Duodenal mucosa (tissue), 2 donors: ENCODE measurements around the gene HELZ.
"Not testable (repeated sequence)": the region's sequence is repeated elsewhere in the genome, so short reads cannot be mapped to it uniquely, and the experiment has no call there.

Source experiments
- H3K27ac ChIP-seq: one replicate; pipeline ENCODE4 v1.7.0; 2013; ENCODE audit warnings: low read depth, low read length
- H3K27me3 ChIP-seq, 2 donors: one replicate each; pipeline ENCODE4 v1.7.0; 2013; ENCODE audit warnings: low read length in 2 of 2, control low read depth in 1 of 2; ENCODE audit not compliant: insufficient read depth in 2 of 2, control insufficient read depth in 1 of 2
- H3K36me3 ChIP-seq, 2 donors: one replicate each; pipeline ENCODE4 v1.7.0; 2013; ENCODE audit warnings: low read length in 2 of 2, control low read depth in 1 of 2; ENCODE audit not compliant: insufficient read depth in 2 of 2, control insufficient read depth in 1 of 2
- H3K4me1 ChIP-seq, 2 donors: one replicate each; pipeline ENCODE4 v1.7.0; 2013; ENCODE audit warnings: low read length in 2 of 2, control low read depth in 1 of 2; ENCODE audit not compliant: insufficient read depth in 2 of 2, control insufficient read depth in 1 of 2
- H3K4me3 ChIP-seq, 2 donors: one replicate each; pipeline ENCODE4 v1.7.0; 2013; ENCODE audit warnings: low read length in 2 of 2, low read depth in 1 of 2
- H3K9ac ChIP-seq, 2 donors: one replicate each; pipeline ENCODE4 v1.7.0; 2013; ENCODE audit warnings: low read length in 2 of 2, low read depth in 1 of 2
- H3K9me3 ChIP-seq, 2 donors: one replicate each; pipeline ENCODE4 v1.7.0; 2013; ENCODE audit warnings: low read length in 2 of 2, control low read depth in 1 of 2; ENCODE audit not compliant: control insufficient read depth in 1 of 2

Gene HELZ

GRCh38 chr17:67041941-67042899 is 202.8 kb downstream of the HELZ start:
- H3K9me3 ChIP-seq = no peaks in the 10 kb centered on the region
- peaks cover 9 to 12% of the 10 kb centered on the region in 2 donors for H3K4me1 ChIP-seq
- no peaks in the 10 kb centered on the region for H3K27me3 ChIP-seq
- no peak overlapping the region for H3K4me3 ChIP-seq
- H3K36me3 ChIP-seq = no peaks in the 10 kb centered on the region
- H3K27ac ChIP-seq = no peak overlapping the region
- H3K9ac ChIP-seq = no peak overlapping the region

- Histone ChIP-seq H3K9ac (no peak overlapping the region), H3K36me3 (no peaks in the 10 kb centered on the region), H3K4me3 (no peak overlapping the region)
Measured at GRCh38 chr17:67041531-67041930, 203.5 kb downstream of the HELZ start.

GRCh38 chr17:67041119-67041518 is 203.9 kb downstream of the HELZ start:
- not testable (repeated sequence) for H3K4me3 ChIP-seq, H3K9me3 ChIP-seq, H3K27me3 ChIP-seq, H3K36me3 ChIP-seq, H3K27ac ChIP-seq, H3K9ac ChIP-seq
- peaks cover under 1 to 12% of the 10 kb centered on the region in 2 donors for H3K4me1 ChIP-seq

More at GRCh38 chr17:67041531-67041930, 203.5 kb downstream of the HELZ start:
- Histone ChIP-seq H3K27me3 (no peaks in the 10 kb centered on the region), H3K27ac (no peak overlapping the region), H3K9me3 (no peaks in the 10 kb centered on the region), H3K4me1 (peaks cover 5 to 12% of the 10 kb centered on the region in 2 donors)

GRCh38 chr17:67040652-67041051 is 204.3 kb downstream of the HELZ start:
- no peaks in the 10 kb centered on the region for H3K9me3 ChIP-seq
- no peaks in the 10 kb centered on the region for H3K36me3 ChIP-seq
- H3K4me1 ChIP-seq = peaks cover 0 to 12% of the 10 kb centered on the region in 2 donors
- H3K27ac ChIP-seq = no peak overlapping the region
- no peak overlapping the region for H3K9ac ChIP-seq
- no peaks in the 10 kb centered on the region for H3K27me3 ChIP-seq
- no peak overlapping the region for H3K4me3 ChIP-seq

- no peaks in the 10 kb centered on the region for H3K9me3 ChIP-seq
- no peaks in the 10 kb centered on the region for H3K27me3 ChIP-seq
- no peaks in the 10 kb centered on the region for H3K36me3 ChIP-seq
- no peak overlapping the region for H3K27ac ChIP-seq
- peaks cover 0 to 12% of the 10 kb centered on the region in 2 donors for H3K4me1 ChIP-seq
- no peak overlapping the region for H3K9ac ChIP-seq
- no peak overlapping the region for H3K4me3 ChIP-seq
Measured at GRCh38 chr17:67038861-67039365, 206.1 kb downstream of the HELZ start.

- no peaks in the 10 kb centered on the region for H3K9me3 ChIP-seq
- H3K9ac ChIP-seq = no peak overlapping the region
- peaks cover 0 to 5% of the 10 kb centered on the region in 2 donors for H3K4me1 ChIP-seq
- H3K27me3 ChIP-seq = no peaks in the 10 kb centered on the region
- no peak overlapping the region for H3K4me3 ChIP-seq
- no peaks in the 10 kb centered on the region for H3K36me3 ChIP-seq
- H3K27ac ChIP-seq = no peak overlapping the region
Measured at GRCh38 chr17:67035131-67036083, 209.6 kb downstream of the HELZ start.

GRCh38 chr17:67033613-67034012 is 211.4 kb downstream of the HELZ start:
- no peaks in the 10 kb centered on the region for H3K27me3 ChIP-seq
- H3K27ac ChIP-seq = no peak overlapping the region
- H3K36me3 ChIP-seq = no peaks in the 10 kb centered on the region
- no peaks in the 10 kb centered on the region for H3K9me3 ChIP-seq
- H3K4me1 ChIP-seq = peaks cover 0 to 3% of the 10 kb centered on the region in 2 donors
- H3K4me3 ChIP-seq = no peak overlapping the region
- no peak overlapping the region for H3K9ac ChIP-seq

- H3K9me3 ChIP-seq = no peaks in the 10 kb centered on the region
- no peaks in the 10 kb centered on the region for H3K27me3 ChIP-seq
- H3K4me3 ChIP-seq = no peak overlapping the region
- no peaks in the 10 kb centered on the region for H3K36me3 ChIP-seq
- H3K4me1 ChIP-seq = no peaks in the 10 kb centered on the region
- H3K27ac ChIP-seq = no peak overlapping the region
- H3K9ac ChIP-seq = no peak overlapping the region
Measured at GRCh38 chr17:67032985-67033384, 212.0 kb downstream of the HELZ start.

GRCh38 chr17:67032382-67032781 is 212.6 kb downstream of the HELZ start:
- no peaks in the 10 kb centered on the region for H3K36me3 ChIP-seq
- no peak overlapping the region for H3K4me3 ChIP-seq
- H3K27me3 ChIP-seq = no peaks in the 10 kb centered on the region
- no peak overlapping the region for H3K9ac ChIP-seq
- no peak overlapping the region for H3K27ac ChIP-seq
- H3K9me3 ChIP-seq = no peaks in the 10 kb centered on the region
- no peaks in the 10 kb centered on the region for H3K4me1 ChIP-seq
